ENCODE data around the gene ADCY3. TPM values are rescaled to one million over a fixed set of nuclear protein-coding genes. Genes with fewer than 3 reads are reported as not detected.

The ADCY3 gene
- total RNA-seq, 1 experiment from 2014 or later, result 75.6 TPM

DNA sequence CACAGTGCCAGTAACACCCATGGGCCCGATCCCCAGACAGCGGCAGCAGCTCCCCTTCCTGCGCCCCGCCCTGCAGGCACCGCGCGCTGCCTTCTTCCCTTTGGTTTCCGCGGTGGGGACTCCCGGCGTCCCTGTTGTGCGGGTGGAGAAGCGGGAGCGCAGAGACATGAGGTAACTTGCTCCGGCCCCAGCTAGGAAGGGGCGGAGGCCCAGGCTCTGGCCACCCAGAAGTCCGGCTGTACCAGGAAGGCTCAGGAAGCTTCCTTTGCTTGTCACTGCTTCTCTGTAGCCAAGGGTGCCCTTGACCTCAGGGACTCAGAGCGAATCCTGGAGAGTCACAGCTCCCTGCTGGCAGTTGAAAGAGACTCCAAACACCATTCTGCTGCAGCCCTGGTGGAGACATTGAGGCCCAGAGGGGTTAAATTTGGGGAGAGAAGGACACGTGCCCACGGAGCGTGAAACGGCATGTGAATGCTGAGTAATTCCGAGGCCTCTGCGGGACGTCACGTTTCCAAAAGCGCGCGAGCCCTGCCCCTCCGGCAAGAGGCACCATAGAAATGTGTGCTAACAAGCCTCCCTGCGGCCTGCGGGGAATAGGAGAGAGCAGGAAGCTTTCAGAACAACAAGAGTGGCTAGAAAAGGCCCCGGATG, 6.7 kb upstream of the ADCY3 start:
- intact Hi-C loops (cut with micrococcal nuclease; ENCODE audit: unreplicated experiment), result loop anchor here (10.0 kb wide), 1 partner anchor 512 kb away; no protein-coding TSS in a partner anchor
- TF ChIP-seq CTCF (IDR thresholded peaks at IDR 0.05; ENCODE audit: insufficient read depth in 1 of 2, low read depth in 1 of 2, low read length in 1 of 2, severe bottlenecking in 1 of 2, unreplicated experiment in 1 of 2), result no peak

GRCh38 chr2:24926220-24926601, 6.2 kb upstream of the ADCY3 start:
- ChIA-PET POLR2A (no interaction called here), CTCF (no interaction called here)
- Histone ChIP-seq H3K4me1 (no peaks in the 10 kb centered on the region), H3K27me3 (replicated peaks; ENCODE audit: control insufficient read depth, insufficient read depth, low read length) (no peaks in the 10 kb centered on the region), H3K4me3 (ENCODE audit: low read depth, low read length) (no peak overlapping the region), H3K9me3 (no peaks in the 10 kb centered on the region), H3K36me3 (ENCODE audit: control insufficient read depth, insufficient read depth, low read length) (no peaks in the 10 kb centered on the region)
- no peak for DNase-seq
- no peak for TF ChIP-seq CTCF (IDR thresholded peaks at IDR 0.05; ENCODE audit: insufficient read depth in 1 of 2, low read depth in 1 of 2, low read length in 1 of 2, severe bottlenecking in 1 of 2, unreplicated experiment in 1 of 2)
- Mint-ChIP-seq H3K9me3 (ENCODE audit: unreplicated experiment) (no peaks in the 10 kb centered on the region), H3K27me3 (ENCODE audit: insufficient read depth, unreplicated experiment) (no peaks in the 10 kb centered on the region), H3K4me1 (ENCODE audit: low read depth, unreplicated experiment) (no peaks in the 10 kb centered on the region), H3K27ac (ENCODE audit: unreplicated experiment) (no peak overlapping the region), H3K4me3 (ENCODE audit: unreplicated experiment) (no peak overlapping the region), H3K36me3 (ENCODE audit: insufficient read depth, unreplicated experiment) (no peaks in the 10 kb centered on the region)
- intact Hi-C loops (cut with micrococcal nuclease; ENCODE audit: unreplicated experiment), result loop anchor here (10.0 kb wide), 1 partner anchor 511 kb away; no protein-coding TSS in a partner anchor
- BruUV-seq (replicated peaks), result no TSS peak

More for the DNA sequence above, 6.7 kb upstream of the ADCY3 start:
- no peak for DNase-seq
- ChIA-PET CTCF (no interaction called here), POLR2A (no interaction called here)
- no TSS peak for BruUV-seq (replicated peaks)
- Histone ChIP-seq H3K27me3 (replicated peaks; ENCODE audit: control insufficient read depth, insufficient read depth, low read length) (no peaks in the 10 kb centered on the region), H3K36me3 (ENCODE audit: control insufficient read depth, insufficient read depth, low read length) (no peaks in the 10 kb centered on the region), H3K4me1 (no peaks in the 10 kb centered on the region), H3K9me3 (no peaks in the 10 kb centered on the region), H3K4me3 (ENCODE audit: low read depth, low read length) (no peak overlapping the region)
- Mint-ChIP-seq H3K27me3 (ENCODE audit: insufficient read depth, unreplicated experiment) (no peaks in the 10 kb centered on the region), H3K4me1 (ENCODE audit: low read depth, unreplicated experiment) (no peaks in the 10 kb centered on the region), H3K4me3 (ENCODE audit: unreplicated experiment) (no peak overlapping the region), H3K9me3 (ENCODE audit: unreplicated experiment) (no peaks in the 10 kb centered on the region), H3K27ac (ENCODE audit: unreplicated experiment) (no peak overlapping the region), H3K36me3 (ENCODE audit: insufficient read depth, unreplicated experiment) (no peaks in the 10 kb centered on the region)

GRCh38 chr2:24925815-24926214, 5.8 kb upstream of the ADCY3 start:
- H3K36me3 ChIP-seq (ENCODE audit: control insufficient read depth, insufficient read depth, low read length), result no peaks in the 10 kb centered on the region
- POLR2A ChIA-PET, result no interaction called here
- H3K27me3 Mint-ChIP-seq (ENCODE audit: insufficient read depth, unreplicated experiment), result no peaks in the 10 kb centered on the region

More at GRCh38 chr2:24925815-24926214, 5.8 kb upstream of the ADCY3 start:
- Histone ChIP-seq H3K4me1 (no peaks in the 10 kb centered on the region), H3K4me3 (ENCODE audit: low read depth, low read length) (no peak overlapping the region), H3K27me3 (replicated peaks; ENCODE audit: control insufficient read depth, insufficient read depth, low read length) (no peaks in the 10 kb centered on the region), H3K9me3 (no peaks in the 10 kb centered on the region)
- TF ChIP-seq CTCF (IDR thresholded peaks at IDR 0.05; ENCODE audit: insufficient read depth in 1 of 2, low read depth in 1 of 2, low read length in 1 of 2, severe bottlenecking in 1 of 2, unreplicated experiment in 1 of 2), result no peak
- no peaks in the 10 kb centered on the region for H3K36me3 Mint-ChIP-seq (ENCODE audit: insufficient read depth, unreplicated experiment)
- H3K4me3 Mint-ChIP-seq (ENCODE audit: unreplicated experiment), result no peak overlapping the region
- no peaks in the 10 kb centered on the region for H3K4me1 Mint-ChIP-seq (ENCODE audit: low read depth, unreplicated experiment)
- intact Hi-C loops (cut with micrococcal nuclease; ENCODE audit: unreplicated experiment), result loop anchor here (10.0 kb wide), 1 partner anchor 511 kb away; no protein-coding TSS in a partner anchor
- no TSS peak for BruUV-seq (replicated peaks)
- CTCF ChIA-PET, result no interaction called here
- no peaks in the 10 kb centered on the region for H3K9me3 Mint-ChIP-seq (ENCODE audit: unreplicated experiment)
- no peak for DNase-seq
- H3K27ac Mint-ChIP-seq (ENCODE audit: unreplicated experiment), result no peak overlapping the region
